ENCODE data around the gene TSPAN7.
A peak's percentile ranks its signal among the peaks of the same experiment; 100 is the strongest.

The TSPAN7 gene

DNA sequence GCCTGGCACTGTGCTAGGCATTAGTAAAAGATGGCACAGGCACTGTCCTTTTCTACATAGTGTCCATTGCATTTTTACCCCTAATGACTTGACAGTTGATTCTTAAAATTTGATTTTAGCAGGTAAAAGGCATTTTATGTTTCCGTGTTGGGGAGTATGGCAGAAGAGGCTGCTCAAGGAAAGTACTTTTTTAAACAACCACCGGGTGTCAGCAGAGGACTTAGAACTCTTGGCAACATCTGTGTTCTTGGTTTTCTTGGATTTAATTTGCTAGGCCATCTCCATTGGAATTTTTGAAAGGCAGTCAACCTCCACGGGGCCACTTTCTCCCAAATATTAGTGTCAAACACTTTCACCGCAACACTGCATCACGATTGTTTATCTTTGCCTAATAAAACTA lies 102.9 kb downstream of the TSPAN7 start:
- DNase-seq, result peak; percentile 3

DNA sequence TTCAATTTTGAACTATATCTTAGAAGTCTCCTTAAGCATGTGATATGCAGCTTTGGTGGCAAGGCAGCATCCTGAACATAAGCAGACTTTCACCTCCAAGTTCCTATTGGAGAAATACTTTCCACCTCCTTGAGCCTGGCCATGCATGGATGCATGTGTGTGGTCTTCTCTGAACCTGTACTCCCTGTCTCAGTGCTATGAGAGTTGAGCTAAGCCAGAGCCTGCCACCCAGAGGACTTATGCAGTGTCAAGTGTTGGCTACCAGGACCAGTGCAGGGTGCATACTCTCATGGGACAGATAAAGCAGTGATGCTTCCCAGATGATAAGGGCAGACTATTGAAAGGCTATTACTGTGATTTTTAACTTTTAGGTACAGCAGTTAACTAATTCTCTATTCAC lies 105.6 kb downstream of the TSPAN7 start:
- in situ Hi-C loops (cut with HindIII; ENCODE audit: low pct_ligation_motif_present, low pct_unique_long_range_greater_than_20kb, low sequenced_read_pairs), result no loop called here
- no peak for DNase-seq

More for the DNA sequence above, 102.9 kb downstream of the TSPAN7 start:
- in situ Hi-C loops (cut with HindIII; ENCODE audit: low pct_ligation_motif_present, low pct_unique_long_range_greater_than_20kb, low sequenced_read_pairs), result no loop called here

DNA sequence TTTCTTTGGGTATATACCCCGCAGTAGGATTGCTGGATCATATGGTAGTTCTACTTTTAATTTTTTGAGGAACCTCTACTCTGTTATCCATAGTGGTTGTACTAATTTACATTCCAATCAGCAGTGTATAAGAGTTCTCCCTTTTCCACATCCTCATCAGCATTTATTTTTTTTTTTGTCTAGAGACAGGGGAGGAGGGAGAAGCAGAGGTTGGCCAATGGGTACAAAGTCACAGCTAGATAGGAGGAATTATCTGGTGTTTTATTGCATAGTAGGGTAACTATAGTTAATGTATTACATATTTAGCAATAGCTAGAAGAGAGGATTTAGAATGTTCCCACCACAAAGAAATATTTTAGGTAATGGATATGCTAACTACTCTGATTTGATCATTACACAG lies 107.4 kb downstream of the TSPAN7 start:
- DNase-seq, result no peak
- in situ Hi-C loops (cut with HindIII; ENCODE audit: low pct_ligation_motif_present, low pct_unique_long_range_greater_than_20kb, low sequenced_read_pairs), result no loop called here

DNA sequence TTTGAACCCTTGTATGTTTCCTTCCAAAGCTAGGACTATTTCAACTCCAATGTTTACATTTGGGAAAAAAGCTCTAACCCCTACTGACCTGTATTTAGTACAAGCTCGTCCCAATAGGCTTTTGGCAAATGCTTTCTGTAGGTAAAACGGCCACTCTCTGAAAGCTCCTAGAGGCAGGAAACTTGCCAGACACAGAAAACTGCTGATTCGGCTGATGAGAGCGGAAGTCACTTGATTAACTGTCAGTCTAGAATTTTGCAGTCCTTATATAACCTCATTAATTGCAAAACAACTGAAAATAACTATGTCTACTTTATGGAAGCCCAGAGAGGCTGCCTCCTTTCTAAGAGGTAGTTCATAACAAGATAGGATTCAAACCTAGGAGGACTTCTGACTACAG lies 108.1 kb downstream of the TSPAN7 start:
- no peak for DNase-seq
- in situ Hi-C loops (cut with HindIII; ENCODE audit: low pct_ligation_motif_present, low pct_unique_long_range_greater_than_20kb, low sequenced_read_pairs), result no loop called here

DNA sequence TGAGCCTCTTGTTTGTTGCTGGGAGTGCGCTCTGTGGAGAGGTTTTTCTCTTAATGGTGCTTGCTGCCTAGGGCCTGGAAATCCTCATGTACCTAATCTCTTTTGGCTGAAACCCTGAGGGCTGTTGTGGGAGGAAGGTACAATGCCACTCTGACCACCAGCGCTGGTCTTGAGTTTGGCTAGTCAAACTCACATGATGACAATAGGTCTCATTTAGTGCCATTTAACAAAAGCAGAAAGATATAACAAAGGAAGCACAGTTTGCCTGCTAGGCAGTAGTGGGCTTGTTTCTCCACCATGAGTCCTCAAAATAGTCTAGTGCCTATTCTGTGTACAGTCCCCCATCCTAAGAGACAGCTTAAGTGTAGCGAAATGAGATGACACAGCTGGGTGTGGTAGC lies 111.3 kb downstream of the TSPAN7 start:
- in situ Hi-C loops (cut with HindIII; ENCODE audit: low pct_ligation_motif_present, low pct_unique_long_range_greater_than_20kb, low sequenced_read_pairs), result no loop called here
- DNase-seq, result no peak

DNA sequence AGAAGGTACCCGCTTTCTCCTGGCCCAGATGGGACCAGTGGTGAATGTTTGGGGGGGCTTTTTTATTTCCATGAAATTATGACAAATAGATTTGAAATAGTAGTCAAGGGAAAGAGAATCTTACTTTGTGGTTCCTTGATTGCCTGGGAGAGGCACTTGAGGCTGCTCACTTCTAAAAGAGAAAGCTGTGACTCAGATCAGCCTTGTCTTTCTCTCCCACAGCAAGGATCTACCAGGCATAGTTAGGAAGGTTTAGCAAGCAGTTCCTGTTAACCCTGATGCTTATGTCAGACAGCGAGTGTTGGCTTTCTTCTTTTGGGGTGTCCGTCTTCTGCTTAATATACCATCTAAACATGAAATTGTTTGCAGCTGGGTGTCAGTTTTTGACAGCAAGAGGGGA lies 114.5 kb downstream of the TSPAN7 start:
- in situ Hi-C loops (cut with HindIII; ENCODE audit: low pct_ligation_motif_present, low pct_unique_long_range_greater_than_20kb, low sequenced_read_pairs), result no loop called here

DNA sequence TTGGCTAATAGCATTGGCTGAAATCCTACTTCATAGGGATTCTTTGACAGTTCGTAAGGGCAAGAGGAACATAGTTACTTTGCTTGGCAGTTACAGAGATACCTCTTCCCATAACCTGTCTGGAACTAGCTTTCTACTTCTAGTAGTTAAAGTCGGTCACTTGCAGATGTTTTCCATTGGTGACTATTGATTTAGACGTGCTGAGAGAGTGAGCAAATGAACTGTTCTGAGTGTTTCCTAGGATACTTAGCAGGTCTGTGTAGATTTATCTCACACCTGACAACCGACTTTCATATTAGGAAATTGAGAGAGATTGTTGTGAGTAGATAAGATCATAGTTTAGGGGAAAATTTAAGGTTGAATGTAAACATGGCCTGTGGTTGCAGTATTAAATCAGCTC lies 116.8 kb downstream of the TSPAN7 start:
- in situ Hi-C loops (cut with HindIII; ENCODE audit: low pct_ligation_motif_present, low pct_unique_long_range_greater_than_20kb, low sequenced_read_pairs), result no loop called here
- DNase-seq, result no peak

More for the DNA sequence above, 114.5 kb downstream of the TSPAN7 start:
- no peak for DNase-seq

DNA sequence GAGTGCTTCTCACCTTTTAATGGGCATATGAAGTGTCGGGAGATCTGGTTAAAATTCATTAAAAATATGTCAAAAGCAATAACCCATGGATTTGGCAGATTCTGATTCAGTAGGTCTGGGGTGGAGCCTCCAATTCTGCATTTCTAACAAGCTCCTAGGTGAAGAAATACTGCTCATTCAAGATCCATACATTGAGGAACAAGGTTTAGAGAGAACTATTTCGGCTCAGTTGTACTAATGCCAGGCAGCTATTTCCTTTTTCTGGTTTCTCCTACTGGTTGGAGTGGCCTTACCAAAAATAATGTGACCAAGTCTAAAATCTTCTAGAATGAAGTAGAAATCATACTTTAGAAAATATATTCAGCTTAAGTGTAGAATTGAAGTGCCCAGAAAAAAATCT lies 117.5 kb downstream of the TSPAN7 start:
- in situ Hi-C loops (cut with HindIII; ENCODE audit: low pct_ligation_motif_present, low pct_unique_long_range_greater_than_20kb, low sequenced_read_pairs), result no loop called here
- no peak for DNase-seq

DNA sequence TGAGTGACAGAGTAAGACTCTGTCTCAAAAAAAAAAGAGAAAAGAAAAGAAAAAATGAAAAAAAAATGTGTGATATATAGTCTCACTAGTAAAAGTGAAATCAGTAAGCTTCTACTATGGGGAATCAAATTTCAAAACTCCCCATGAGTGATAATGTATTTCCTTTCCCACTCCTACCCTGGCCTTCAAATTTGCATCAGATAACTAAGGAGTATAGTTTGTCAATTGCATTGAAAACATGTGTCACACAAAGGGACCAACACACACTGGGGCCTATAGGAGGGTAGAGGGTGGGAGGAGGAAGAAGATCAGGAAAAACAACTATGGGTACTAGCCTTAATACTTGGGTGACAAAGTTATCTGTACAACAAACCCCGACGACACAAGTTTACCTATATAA lies 118.4 kb downstream of the TSPAN7 start:
- in situ Hi-C loops (cut with HindIII; ENCODE audit: low pct_ligation_motif_present, low pct_unique_long_range_greater_than_20kb, low sequenced_read_pairs), result no loop called here
- no peak for DNase-seq

DNA sequence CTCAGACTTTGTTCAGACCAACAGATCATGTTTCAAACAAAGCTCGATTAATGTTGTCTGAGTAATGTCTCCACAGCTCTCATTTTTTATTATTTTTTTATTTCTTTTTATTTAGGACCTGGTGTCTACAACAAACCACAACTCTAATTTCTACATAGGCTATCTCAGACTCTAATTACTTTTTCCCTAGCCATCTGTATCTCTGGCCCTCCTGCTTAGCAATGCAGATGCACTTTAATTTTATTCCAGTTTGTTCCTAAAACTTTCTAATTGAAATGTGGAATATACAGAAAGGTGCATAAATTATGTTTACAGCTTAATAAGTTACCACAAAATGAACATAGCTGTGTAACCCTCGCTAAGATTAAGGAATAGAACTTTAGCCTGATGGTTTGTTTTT lies 120.8 kb downstream of the TSPAN7 start:
- no peak for DNase-seq
- in situ Hi-C loops (cut with HindIII; ENCODE audit: low pct_ligation_motif_present, low pct_unique_long_range_greater_than_20kb, low sequenced_read_pairs), result no loop called here

DNA sequence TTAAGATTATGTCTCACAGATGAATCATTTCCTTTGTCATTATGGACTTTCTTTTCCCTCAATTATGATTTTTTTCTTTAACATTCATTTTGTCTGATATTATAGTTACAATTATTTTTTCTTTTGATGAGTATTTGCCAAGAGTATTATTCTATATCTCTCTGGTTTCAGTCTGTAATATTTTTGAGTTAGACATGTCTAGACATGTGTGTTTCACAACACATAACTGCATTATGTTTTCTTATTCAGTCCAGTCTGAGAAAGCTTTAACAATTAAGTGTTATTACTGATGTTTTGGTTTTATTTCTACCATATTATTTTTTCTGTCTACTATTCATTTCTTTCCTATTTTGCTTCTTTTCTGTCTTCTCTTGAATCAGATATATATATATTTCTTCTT lies 131.6 kb downstream of the TSPAN7 start:
- DNase-seq, result no peak
- in situ Hi-C loops (cut with HindIII; ENCODE audit: low pct_ligation_motif_present, low pct_unique_long_range_greater_than_20kb, low sequenced_read_pairs), result no loop called here

DNA sequence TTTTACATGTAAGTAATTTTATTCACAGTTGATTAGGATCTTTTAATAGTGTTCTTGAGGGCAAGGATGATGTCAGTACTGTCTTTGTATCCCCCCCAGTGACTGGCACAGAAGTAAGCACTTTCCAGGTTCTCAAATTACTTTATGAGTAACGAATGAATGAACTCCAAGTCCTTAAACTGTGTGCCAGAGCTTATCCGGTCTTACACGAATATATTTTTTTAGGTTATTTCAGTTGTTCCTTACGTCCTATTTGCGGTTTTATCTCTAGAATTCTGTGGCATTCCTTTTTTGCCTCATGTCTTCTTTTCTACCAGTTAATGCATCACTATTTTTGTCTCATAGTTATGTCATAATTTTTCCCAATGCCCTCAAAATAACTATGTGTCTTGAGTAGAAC lies 133.1 kb downstream of the TSPAN7 start:
- in situ Hi-C loops (cut with HindIII; ENCODE audit: low pct_ligation_motif_present, low pct_unique_long_range_greater_than_20kb, low sequenced_read_pairs), result no loop called here
- DNase-seq, result no peak

DNA sequence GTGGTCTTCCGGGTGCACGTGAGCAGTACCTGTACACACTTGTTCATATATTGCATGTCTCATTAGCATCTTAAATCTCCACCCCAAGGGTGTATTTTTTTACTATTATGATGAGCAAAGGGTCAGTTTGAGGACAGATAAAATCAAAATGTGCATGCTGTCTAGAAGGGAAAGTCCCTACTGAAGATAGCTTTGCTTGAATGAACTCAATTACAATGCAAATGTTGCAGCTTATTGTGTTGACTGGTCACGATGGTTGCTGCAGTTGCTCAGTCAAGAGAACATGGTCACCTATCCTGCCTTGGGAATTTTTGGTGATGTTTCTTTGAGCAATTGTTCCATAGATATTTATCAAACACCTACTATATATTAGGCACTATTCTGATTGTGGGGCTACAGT lies 136.1 kb downstream of the TSPAN7 start:
- in situ Hi-C loops (cut with HindIII; ENCODE audit: low pct_ligation_motif_present, low pct_unique_long_range_greater_than_20kb, low sequenced_read_pairs), result no loop called here
- no peak for DNase-seq

DNA sequence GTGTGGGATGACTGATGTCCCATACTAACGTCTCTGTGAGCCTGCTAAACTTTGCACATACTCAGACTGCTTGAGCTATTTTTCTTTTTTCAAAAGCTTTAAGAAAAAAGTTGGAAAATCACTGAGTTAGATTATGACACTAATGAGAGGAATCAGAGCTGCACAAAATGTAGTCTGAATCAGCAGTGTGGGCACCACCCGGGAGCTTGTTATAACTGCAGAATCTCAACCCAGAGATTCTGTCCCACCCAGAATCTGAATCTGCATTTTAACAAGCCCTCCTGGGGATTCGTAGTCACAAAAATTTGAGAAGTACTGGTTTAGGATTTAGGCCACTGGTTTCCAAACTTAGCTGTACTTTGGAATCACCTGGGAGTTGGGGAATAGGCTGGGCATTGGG lies 137.8 kb downstream of the TSPAN7 start:
- no peak for DNase-seq
- in situ Hi-C loops (cut with HindIII; ENCODE audit: low pct_ligation_motif_present, low pct_unique_long_range_greater_than_20kb, low sequenced_read_pairs), result no loop called here

DNA sequence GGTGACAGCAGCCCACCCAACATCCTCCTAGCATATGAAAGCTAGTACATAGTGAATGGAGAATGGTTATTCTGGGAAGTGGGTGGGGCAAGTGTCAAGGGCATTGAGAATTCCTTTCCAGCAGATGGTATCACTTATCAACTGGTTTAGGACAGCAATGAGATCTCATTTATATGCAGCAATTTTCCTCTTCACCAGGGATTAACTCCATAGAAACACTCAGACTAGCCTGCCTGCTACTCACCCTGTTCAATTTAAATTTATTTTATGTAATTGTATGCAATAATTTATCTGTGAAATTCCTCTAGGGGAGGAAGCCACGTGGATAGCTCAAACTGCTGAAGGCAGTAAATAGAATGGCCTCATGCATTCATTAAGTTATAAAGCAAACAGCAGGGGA lies 138.4 kb downstream of the TSPAN7 start:
- no peak for DNase-seq
- in situ Hi-C loops (cut with HindIII; ENCODE audit: low pct_ligation_motif_present, low pct_unique_long_range_greater_than_20kb, low sequenced_read_pairs), result no loop called here

DNA sequence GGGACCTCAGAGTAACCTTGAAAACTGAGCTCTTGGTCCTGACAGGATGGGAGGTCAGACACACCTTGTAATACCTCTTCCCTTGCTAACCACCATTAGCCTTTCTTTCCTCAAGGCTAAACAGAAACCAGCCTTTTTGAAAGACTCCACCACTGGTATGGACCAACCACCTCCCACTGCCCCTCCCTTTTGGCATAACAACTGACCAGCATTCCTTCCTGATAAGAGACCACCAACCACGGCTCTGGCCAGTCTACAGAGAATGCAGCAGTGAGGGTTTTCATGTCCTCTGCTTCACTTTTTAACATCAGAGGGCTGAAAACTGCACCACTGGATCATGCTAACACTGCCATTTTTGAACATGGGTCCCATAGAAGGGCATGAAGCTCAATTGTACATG lies 139.7 kb downstream of the TSPAN7 start:
- DNase-seq, result no peak
- in situ Hi-C loops (cut with HindIII; ENCODE audit: low pct_ligation_motif_present, low pct_unique_long_range_greater_than_20kb, low sequenced_read_pairs), result no loop called here

DNA sequence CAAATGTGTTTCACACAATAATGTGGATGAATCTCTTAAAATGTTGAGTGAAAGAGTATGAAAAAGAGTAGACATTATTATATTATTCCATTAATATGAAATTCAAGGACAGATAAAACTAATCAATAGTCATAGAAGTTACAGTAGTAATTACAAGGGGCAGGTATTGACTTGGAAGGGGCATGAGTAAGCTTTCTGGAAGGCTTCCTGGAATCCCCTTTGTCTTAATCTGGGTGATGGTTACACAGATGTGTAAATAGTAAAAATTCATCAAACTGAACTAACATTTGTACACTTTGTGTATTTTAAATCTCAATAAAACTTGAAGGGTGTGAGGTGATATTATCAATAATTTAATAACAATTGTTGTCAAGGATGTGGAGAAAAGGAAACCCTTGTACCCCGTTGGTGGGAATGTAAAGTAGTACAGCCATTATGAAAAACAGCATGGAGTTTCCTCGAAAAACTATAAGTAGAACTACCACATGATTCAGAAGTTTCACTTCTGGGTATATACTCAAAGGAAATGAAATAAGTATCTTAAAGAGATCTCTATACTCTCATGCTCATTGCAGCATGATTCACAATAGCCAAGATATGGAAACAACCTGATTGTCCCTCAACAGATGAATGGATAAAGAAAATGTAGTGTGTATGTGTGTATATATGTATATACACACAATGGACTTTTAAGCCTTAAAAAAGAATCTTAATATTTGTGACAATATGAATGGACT lies 143.0 kb downstream of the TSPAN7 start:
- in situ Hi-C loops (cut with HindIII; ENCODE audit: low pct_ligation_motif_present, low pct_unique_long_range_greater_than_20kb, low sequenced_read_pairs), result no loop called here
- DNase-seq, result no peak

DNA sequence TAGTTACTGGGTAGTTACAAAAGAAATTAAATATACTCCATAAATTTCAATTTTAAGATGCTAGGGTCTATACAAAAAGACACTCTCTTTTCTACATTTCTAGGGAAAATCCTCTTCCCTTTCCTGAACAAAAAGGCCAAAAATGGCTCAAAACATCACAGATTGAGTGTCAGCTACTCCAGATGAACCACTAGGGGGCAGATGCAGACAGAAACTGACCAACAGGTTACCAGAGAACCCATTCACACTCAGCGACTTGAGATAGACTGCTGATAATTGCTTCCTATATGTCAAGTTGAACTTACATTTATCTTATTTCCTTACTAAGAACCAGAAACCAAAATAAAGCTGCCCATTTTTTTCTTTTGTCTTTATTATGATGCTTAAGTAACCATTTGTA lies 156.5 kb downstream of the TSPAN7 start:
- in situ Hi-C loops (cut with HindIII; ENCODE audit: low pct_ligation_motif_present, low pct_unique_long_range_greater_than_20kb, low sequenced_read_pairs), result no loop called here
- DNase-seq, result peak; percentile 2

DNA sequence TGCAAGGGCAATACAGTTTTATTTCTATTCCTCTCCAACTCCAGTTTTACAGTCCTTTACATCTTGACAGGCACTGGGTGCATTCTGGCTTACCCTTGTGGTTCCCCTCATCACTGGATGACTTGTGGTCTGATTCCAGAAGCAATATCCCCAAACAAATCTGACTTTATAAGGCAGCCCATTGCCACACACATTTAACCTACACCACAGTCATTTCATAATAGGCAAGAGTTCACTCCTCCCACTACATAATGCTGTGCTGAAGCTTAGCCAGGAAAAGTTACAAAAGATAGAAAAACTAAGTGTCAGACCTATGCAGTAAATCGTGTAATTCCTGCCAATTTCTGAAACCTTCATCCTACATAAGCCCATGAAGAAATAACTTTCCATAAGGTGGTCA lies 157.0 kb downstream of the TSPAN7 start:
- DNase-seq, result no peak

DNA sequence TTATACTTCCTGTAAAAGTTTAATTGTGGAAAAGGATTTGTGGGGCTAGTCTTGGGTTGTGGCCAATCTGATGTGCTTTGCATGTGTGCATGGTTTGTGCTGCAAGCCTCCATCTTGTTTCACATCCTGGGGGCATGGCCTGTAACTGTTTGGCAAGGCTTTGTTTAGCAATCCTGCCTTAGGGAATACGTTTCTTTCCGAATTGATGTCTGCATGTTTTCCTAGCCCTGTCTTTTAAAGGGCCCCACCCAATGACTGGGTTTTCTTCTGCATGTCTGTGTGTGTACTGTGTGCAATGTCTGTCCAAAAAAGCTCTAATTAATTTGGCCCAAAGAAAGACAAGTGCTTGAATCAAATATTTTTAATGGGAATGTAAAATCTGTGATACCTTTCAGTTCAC lies 165.3 kb downstream of the TSPAN7 start:
- no peak for DNase-seq
- in situ Hi-C loops (cut with HindIII; ENCODE audit: low pct_ligation_motif_present, low pct_unique_long_range_greater_than_20kb, low sequenced_read_pairs), result no loop called here

More for the DNA sequence above, 157.0 kb downstream of the TSPAN7 start:
- in situ Hi-C loops (cut with HindIII; ENCODE audit: low pct_ligation_motif_present, low pct_unique_long_range_greater_than_20kb, low sequenced_read_pairs), result no loop called here

DNA sequence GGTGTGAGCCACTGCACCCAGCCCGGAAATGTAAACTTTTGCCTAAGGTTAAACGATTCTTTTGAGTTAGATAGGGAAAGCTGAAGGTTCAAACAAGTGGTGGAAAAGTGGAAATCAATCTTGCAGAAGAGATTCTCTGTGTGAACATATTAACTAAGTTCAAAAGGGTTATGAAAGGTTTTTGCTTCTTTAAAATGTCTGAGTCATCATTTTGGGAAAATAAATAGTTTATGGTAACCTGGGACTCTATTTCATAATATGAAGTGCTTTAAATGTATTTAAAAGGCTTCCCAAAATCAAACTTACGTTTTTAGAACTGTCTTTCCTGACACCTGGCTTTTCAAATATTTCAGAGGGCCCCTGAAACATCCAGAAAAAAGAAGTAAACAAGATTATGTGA lies 166.3 kb downstream of the TSPAN7 start:
- in situ Hi-C loops (cut with HindIII; ENCODE audit: low pct_ligation_motif_present, low pct_unique_long_range_greater_than_20kb, low sequenced_read_pairs), result no loop called here
- DNase-seq, result no peak

Data from ACHN (cell line).